Liver (tissue), 3 donors: Measurements from ENCODE around the gene DDX4.
A peak's percentile ranks its signal among the peaks of the same experiment; 100 is the strongest.

Experiments used
- ATF3 ChIP-seq: IDR thresholded peaks from 2 replicates; pipeline ENCODE4 v1.6.1; 2016; ENCODE audit warnings: antibody characterized with exemption
- CTCF ChIP-seq: fragments of 150-350 bp; IDR thresholded peaks from 2 replicates; pipeline ENCODE4 v1.5.1; 2017; ENCODE audit warnings: improper control_type of control experiment, low read depth, low read length; ENCODE audit not compliant: missing input control
- EGR1 ChIP-seq, 2 donors: IDR thresholded peaks; 2 replicates each; pipeline ENCODE4 v1.6.1; 2016 to 2018; ENCODE audit warnings: antibody characterized with exemption in 2 of 2, low read depth in 2 of 2
- HNF4G ChIP-seq: IDR thresholded peaks from 2 replicates; pipeline ENCODE4 v1.6.1; 2016; ENCODE audit warnings: antibody characterized with exemption
- JUND ChIP-seq, 2 donors: IDR thresholded peaks; 2 replicates each; pipeline ENCODE4 v1.6.1; 2016; ENCODE audit warnings: antibody characterized with exemption in 2 of 2
- RAD21 ChIP-seq, 2 donors: IDR thresholded peaks; 2 replicates each; pipeline ENCODE4 v1.6.1; 2016; ENCODE audit warnings: antibody characterized with exemption in 2 of 2, mild to moderate bottlenecking in 2 of 2
- YY1 ChIP-seq: IDR thresholded peaks from 2 replicates; pipeline ENCODE4 v1.6.1; 2016; ENCODE audit warnings: antibody characterized with exemption, mild to moderate bottlenecking
- TF ChIP-seq, protein P1 (sequence below): IDR thresholded peaks from 2 replicates; pipeline ENCODE4 v1.6.1; 2016; ENCODE audit warnings: antibody characterized with exemption
- donor health status: healthy.
- donor health status: healthy.

DNA sequence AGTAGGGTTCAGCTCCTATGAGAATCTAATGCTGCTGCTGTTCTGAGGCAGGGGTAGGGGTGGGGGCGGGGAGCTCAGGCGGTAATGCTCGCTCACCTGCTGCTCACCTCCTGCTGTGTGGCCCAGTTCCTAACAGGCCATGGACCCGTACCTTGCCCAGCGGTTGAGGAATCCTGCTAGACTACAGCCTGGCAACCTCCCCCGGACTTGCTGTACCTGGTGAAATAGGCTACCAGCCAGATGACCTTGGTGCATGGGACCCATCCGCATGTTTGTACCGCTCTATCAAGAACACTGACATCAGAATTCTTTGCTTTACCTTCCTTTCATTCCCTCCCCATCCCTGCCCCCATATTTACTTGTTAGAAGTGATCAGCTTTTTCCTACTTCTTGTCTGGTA, 128.6 kb downstream of the DDX4 start:
- no peak for TF ChIP-seq CTCF
- TF ChIP-seq YY1: no peak
- TF ChIP-seq EGR1 (IDR thresholded peaks at IDR 0.05; ENCODE audit: low read depth in 2 of 2): peak in 1 of 2 donors; percentile 21
- TF ChIP-seq HNF4G: no peak
- TF ChIP-seq, protein P1, sequence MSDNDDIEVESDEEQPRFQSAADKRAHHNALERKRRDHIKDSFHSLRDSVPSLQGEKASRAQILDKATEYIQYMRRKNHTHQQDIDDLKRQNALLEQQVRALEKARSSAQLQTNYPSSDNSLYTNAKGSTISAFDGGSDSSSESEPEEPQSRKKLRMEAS: no peak
- TF ChIP-seq ATF3: no peak
- TF ChIP-seq RAD21 (IDR thresholded peaks at IDR 0.05): no peak
- peak in 1 of 2 donors; percentile 25 for TF ChIP-seq JUND (IDR thresholded peaks at IDR 0.05)
